Astrocyte (in vitro differentiated cells and primary cell): ENCODE results near the gene SMOC2. TPM values are rescaled to one million over a fixed set of nuclear protein-coding genes. Genes with fewer than 3 reads are reported as not detected.

ENCODE experiments used
- DNase-seq: peaks from one replicate; pipeline ENCODE4 v3.0.0-alpha.2; 2010; ENCODE audit warnings: low read depth
- FAIRE-seq: peaks from 2 replicates; lab custom pipeline; 2011; peaks lifted over from hg19 to GRCh38; lab: Jason Lieb, UNC
- H2AFZ ChIP-seq: 2 replicates; pipeline ENCODE4 v1.6.0; 2012; ENCODE audit warnings: low read depth, low read length, inconsistent platforms
- H3K27ac ChIP-seq: 2 replicates; pipeline ENCODE4 v1.5.1; 2011; ENCODE audit warnings: low read depth, low read length, inconsistent platforms
- H3K27me3 ChIP-seq: 2 replicates; pipeline ENCODE4 v1.6.0; 2011; ENCODE audit warnings: low read length, inconsistent platforms; ENCODE audit not compliant: insufficient read depth
- H3K36me3 ChIP-seq: 2 replicates; pipeline ENCODE4 v1.5.1; 2011; ENCODE audit warnings: low read length, inconsistent platforms; ENCODE audit not compliant: insufficient read depth
- H3K4me1 ChIP-seq: 2 replicates; pipeline ENCODE4 v1.5.1; 2011; ENCODE audit warnings: low read length, inconsistent platforms; ENCODE audit not compliant: insufficient read depth
- H3K4me2 ChIP-seq: 2 replicates; pipeline ENCODE4 v1.6.0; 2012; ENCODE audit warnings: low read length, inconsistent platforms
- H3K4me3 ChIP-seq: 2 replicates; pipeline ENCODE4 v1.5.1; 2011; ENCODE audit warnings: low read depth, mild to moderate bottlenecking, low read length, inconsistent platforms; ENCODE audit not compliant: insufficient read depth
- H3K79me2 ChIP-seq: 2 replicates; pipeline ENCODE4 v1.6.0; 2012; ENCODE audit warnings: mild to moderate bottlenecking, low read length, inconsistent platforms; ENCODE audit not compliant: insufficient read depth
- H3K9ac ChIP-seq: 2 replicates; pipeline ENCODE4 v1.6.0; 2012; ENCODE audit warnings: mild to moderate bottlenecking, low read length, inconsistent platforms
- H3K9me3 ChIP-seq: 2 replicates; pipeline ENCODE4 v1.5.1; 2012; ENCODE audit warnings: low read depth, mild to moderate bottlenecking, low read length, inconsistent platforms; ENCODE audit not compliant: insufficient read depth
- H4K20me1 ChIP-seq: 2 replicates; pipeline ENCODE4 v1.6.0; 2012; ENCODE audit warnings: low read length, inconsistent platforms; ENCODE audit not compliant: insufficient read depth
- H3K27ac Mint-ChIP-seq: one replicate; pipeline ENCODE4 v1.8.0; 2021; ENCODE audit warnings: mild to moderate bottlenecking, mixed read lengths; ENCODE audit not compliant: unreplicated experiment
- H3K27me3 Mint-ChIP-seq: one replicate; pipeline ENCODE4 v1.8.0; 2021; ENCODE audit warnings: low read depth, mixed read lengths; ENCODE audit not compliant: unreplicated experiment
- H3K36me3 Mint-ChIP-seq: one replicate; pipeline ENCODE4 v1.8.0; 2021; ENCODE audit warnings: low read depth, mixed read lengths; ENCODE audit not compliant: unreplicated experiment
- H3K4me1 Mint-ChIP-seq: one replicate; pipeline ENCODE4 v1.8.0; 2021; ENCODE audit warnings: low read depth, mixed read lengths; ENCODE audit not compliant: unreplicated experiment
- H3K4me3 Mint-ChIP-seq: one replicate; pipeline ENCODE4 v1.8.0; 2021; ENCODE audit warnings: mild to moderate bottlenecking, moderate library complexity, mixed read lengths; ENCODE audit not compliant: unreplicated experiment
- H3K9me3 Mint-ChIP-seq: one replicate; pipeline ENCODE4 v1.8.0; 2021; ENCODE audit warnings: mild to moderate bottlenecking, mixed read lengths; ENCODE audit not compliant: unreplicated experiment
- CTCF ChIP-seq: IDR thresholded peaks from 2 replicates; pipeline ENCODE4 v1.5.1; 2011; ENCODE audit warnings: low read depth, mild to moderate bottlenecking, inconsistent platforms, low read length, moderate library complexity; ENCODE audit not compliant: insufficient read depth
- EZH2 ChIP-seq: IDR thresholded peaks from 2 replicates; pipeline ENCODE4 v1.6.1; 2012; ENCODE audit warnings: mild to moderate bottlenecking, low read length, inconsistent platforms; ENCODE audit not compliant: insufficient read depth
- total RNA-seq: library from RNA; stranded (reverse); gene quantifications from 2 replicates; pipeline ENCODE4 v1.2.1, GENCODE V29; 2021

The SMOC2 gene
- total RNA-seq, 1 donor from 2014 or later: 0.93 TPM

DNA sequence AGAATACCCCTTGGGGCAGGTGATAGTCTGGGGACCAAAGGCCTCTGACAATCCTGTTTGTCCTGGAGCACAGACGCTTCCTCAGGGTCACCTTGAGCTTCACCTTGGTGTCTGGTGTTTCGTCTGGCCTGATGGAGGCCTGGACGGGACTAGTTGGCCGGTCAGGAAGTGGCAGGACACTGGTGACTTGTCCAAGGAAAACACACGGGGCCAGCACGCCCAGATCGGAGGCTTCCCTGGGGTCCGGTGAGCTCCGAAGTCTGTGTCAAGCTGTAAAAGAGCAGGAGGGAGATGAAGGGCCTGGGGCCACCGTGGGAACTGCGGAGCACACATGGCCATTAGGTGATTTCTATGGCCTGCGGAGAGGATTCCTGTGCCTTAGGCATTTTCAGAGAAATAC lies 67.9 kb downstream of the SMOC2 start:
- no peaks in the 10 kb centered on the region for H4K20me1 ChIP-seq
- H2AFZ ChIP-seq: no peak overlapping the region
- H3K9me3 ChIP-seq: no peaks in the 10 kb centered on the region
- peaks cover 40% of the 10 kb centered on the region for H3K27me3 Mint-ChIP-seq
- DNase-seq (no peak), FAIRE-seq (no peak)
- H3K27ac ChIP-seq: no peak overlapping the region
- no peak overlapping the region for H3K4me2 ChIP-seq
- no peaks in the 10 kb centered on the region for H3K79me2 ChIP-seq
- no peak overlapping the region for H3K27ac Mint-ChIP-seq
- no peaks in the 10 kb centered on the region for H3K9me3 Mint-ChIP-seq
- TF ChIP-seq CTCF (no peak), EZH2 (no peak)
- no peaks in the 10 kb centered on the region for H3K4me1 Mint-ChIP-seq
- no peaks in the 10 kb centered on the region for H3K27me3 ChIP-seq
- H3K4me3 Mint-ChIP-seq: no peak overlapping the region
- no peak overlapping the region for H3K9ac ChIP-seq
- H3K36me3 Mint-ChIP-seq: no peaks in the 10 kb centered on the region
- no peaks in the 10 kb centered on the region for H3K36me3 ChIP-seq
- no peak overlapping the region for H3K4me3 ChIP-seq
- no peaks in the 10 kb centered on the region for H3K4me1 ChIP-seq

- no peak overlapping the region for H3K4me3 Mint-ChIP-seq
- Histone ChIP-seq H3K79me2 (no peaks in the 10 kb centered on the region), H3K27ac (no peak overlapping the region), H3K9me3 (peaks cover 8% of the 10 kb centered on the region), H2AFZ (no peak overlapping the region), H3K4me1 (no peaks in the 10 kb centered on the region), H3K4me2 (no peak overlapping the region), H3K4me3 (no peak overlapping the region), H3K9ac (no peak overlapping the region), H3K27me3 (no peaks in the 10 kb centered on the region), H4K20me1 (no peaks in the 10 kb centered on the region), H3K36me3 (no peaks in the 10 kb centered on the region)
- TF ChIP-seq EZH2 (no peak), CTCF (no peak)
- H3K27ac Mint-ChIP-seq: no peak overlapping the region
- no peaks in the 10 kb centered on the region for H3K4me1 Mint-ChIP-seq
- no peak for DNase-seq
- H3K9me3 Mint-ChIP-seq: no peaks in the 10 kb centered on the region
- FAIRE-seq: no peak
- H3K36me3 Mint-ChIP-seq: no peaks in the 10 kb centered on the region
- peaks cover 25% of the 10 kb centered on the region for H3K27me3 Mint-ChIP-seq
These were observed 72.8 kb downstream of the SMOC2 start for GRCh38 chr6:168513766-168514165.

DNA sequence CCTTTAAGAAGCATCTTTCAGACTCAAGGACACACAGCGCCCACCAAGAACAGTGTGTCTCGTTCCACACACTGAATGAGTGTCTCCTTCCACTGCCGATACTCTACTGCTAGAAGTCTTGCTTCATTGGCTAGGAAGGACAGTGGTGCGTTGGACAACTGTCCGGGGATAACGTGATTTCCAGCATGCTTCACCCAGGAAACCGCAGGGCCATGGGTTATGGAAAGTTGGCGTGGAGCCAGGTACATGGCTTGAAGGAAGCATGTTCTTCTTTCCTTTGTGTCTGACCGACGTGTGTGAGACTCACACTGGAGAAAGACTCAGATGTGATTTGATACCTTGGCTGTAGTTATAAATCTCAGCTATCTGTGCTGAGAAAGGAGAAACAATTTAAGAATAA lies 73.2 kb downstream of the SMOC2 start:
- no peak overlapping the region for H3K9ac ChIP-seq
- H2AFZ ChIP-seq: no peak overlapping the region
- Mint-ChIP-seq H3K36me3 (no peaks in the 10 kb centered on the region), H3K27me3 (peaks cover 22% of the 10 kb centered on the region), H3K27ac (no peak overlapping the region), H3K9me3 (no peaks in the 10 kb centered on the region), H3K4me1 (no peaks in the 10 kb centered on the region), H3K4me3 (no peak overlapping the region)
- no peaks in the 10 kb centered on the region for H3K4me1 ChIP-seq
- H3K27ac ChIP-seq: no peak overlapping the region
- H3K4me3 ChIP-seq: no peak overlapping the region
- no peak overlapping the region for H3K4me2 ChIP-seq
- DNase-seq (no peak), FAIRE-seq (no peak)
- H3K79me2 ChIP-seq: no peaks in the 10 kb centered on the region
- H3K9me3 ChIP-seq: peaks cover 12% of the 10 kb centered on the region
- H3K27me3 ChIP-seq: no peaks in the 10 kb centered on the region
- no peaks in the 10 kb centered on the region for H4K20me1 ChIP-seq
- TF ChIP-seq CTCF (no peak), EZH2 (no peak)
- no peaks in the 10 kb centered on the region for H3K36me3 ChIP-seq
